A549 (cell line): ENCODE data around the gene ARL6. TPM values are rescaled to one million over a fixed set of nuclear protein-coding genes. Genes with fewer than 3 reads are reported as not detected.

Experiments
- ATAC-seq, 2 experiments: fragments of 200-7000 bp in 1 of 2; fragments of >200 bp in 1 of 2; cut with Nextera tagmentation in 1 of 2; cut with Tn5 transposase in 1 of 2; 3 replicates each; pipeline versions ENCODE4 v1.8.0 to v1.9.1; 2018 to 2020; ENCODE audit warnings: mild to moderate bottlenecking in 1 of 2, moderate library complexity in 1 of 2
- CTCF ChIA-PET: fragments of 300-600 bp; sonication (Branson Sonifier 250); formaldehyde crosslinking; extraction: SDS; loops from one replicate; lab custom pipeline; 2021; ENCODE audit warnings: antibody characterized with exemption, inconsistent platforms; lab: Yijun Ruan, JAX
- POLR2A ChIA-PET: fragments of 350-600 bp; formaldehyde crosslinking; extraction: SDS; loops from one replicate; lab custom pipeline; 2021; ENCODE audit warnings: antibody characterized with exemption, inconsistent platforms; lab: Yijun Ruan, JAX
- DNase-seq, 2 experiments: peaks; one replicate each; pipeline versions ENCODE4 v3.0.0 to v3.0.0-alpha.2; 2011 to 2016; ENCODE audit warnings: low read depth in 1 of 2, low spot score in 1 of 2
- FAIRE-seq: peaks from 2 replicates; lab custom pipeline; 2011; peaks lifted over from hg19 to GRCh38; lab: Jason Lieb, UNC
- H3K27ac ChIP-seq, 2 experiments: fragments of >200 bp; sonication (Bioruptor Twin); formaldehyde crosslinking; 3 replicates each; pipeline ENCODE4 v1.5.1; 2016 to 2017
- H3K4me1 ChIP-seq: fragments of >200 bp; sonication (Bioruptor Twin); formaldehyde crosslinking; 3 replicates; pipeline ENCODE4 v1.6.1; 2016
- H3K4me2 ChIP-seq: fragments of >200 bp; sonication (Bioruptor Twin); formaldehyde crosslinking; 3 replicates; pipeline ENCODE4 v1.6.1; 2016
- H3K4me3 ChIP-seq: fragments of >200 bp; sonication (Bioruptor Twin); formaldehyde crosslinking; 3 replicates; pipeline ENCODE4 v1.5.1; 2016
- H3K9me3 ChIP-seq: fragments of >200 bp; sonication (Bioruptor Twin); formaldehyde crosslinking; 3 replicates; pipeline ENCODE4 v1.6.1; 2016
- BHLHE40 ChIP-seq: IDR thresholded peaks from 2 replicates; pipeline ENCODE4 v1.6.1; 2012; ENCODE audit warnings: low read depth, low read length, inconsistent platforms
- CBX2 ChIP-seq: fragments of 200-600 bp; sonication (generic); IDR thresholded peaks from 2 replicates; pipeline ENCODE4 v1.6.1; 2016; ENCODE audit warnings: low read depth, mild to moderate bottlenecking, borderline replicate concordance
- CBX8 ChIP-seq: fragments of 200-600 bp; sonication (generic); IDR thresholded peaks from 2 replicates; pipeline ENCODE4 v1.6.1; 2016
- CEBPB ChIP-seq, 2 experiments: fragments of >200 bp in 1 of 2; sonication (Bioruptor Twin) in 1 of 2; formaldehyde crosslinking in 1 of 2; IDR thresholded peaks; 2 replicates each; pipeline ENCODE4 v1.6.1; 2012 to 2016
- CHD2 ChIP-seq: fragments of 150-350 bp; IDR thresholded peaks from 2 replicates; pipeline ENCODE4 v1.6.1; 2014; ENCODE audit warnings: low read length; ENCODE audit not compliant: partially characterized antibody
- CHD4 ChIP-seq: fragments of 200-600 bp; sonication (generic); IDR thresholded peaks from 2 replicates; pipeline ENCODE4 v1.6.1; 2016; ENCODE audit warnings: antibody characterized with exemption, mild to moderate bottlenecking, borderline replicate concordance
- E2F6 ChIP-seq: IDR thresholded peaks from 2 replicates; pipeline ENCODE4 v1.6.1; 2012; ENCODE audit warnings: low read depth, borderline replicate concordance
- EHF ChIP-seq: fragments of 250-450 bp; sonication (Bioruptor Pico); IDR thresholded peaks from 2 replicates; pipeline ENCODE4 v1.5.0; 2020; ENCODE audit warnings: mild to moderate bottlenecking
- FOSB ChIP-seq: fragments of 250-450 bp; sonication (Bioruptor Pico); IDR thresholded peaks from 2 replicates; pipeline ENCODE4 v1.5.0; 2020; ENCODE audit warnings: mild to moderate bottlenecking, moderate library complexity
- HES2 ChIP-seq: fragments of >200 bp; sonication (Bioruptor Twin); formaldehyde crosslinking; IDR thresholded peaks from 2 replicates; pipeline ENCODE4 v1.6.1; 2016
- HEYL ChIP-seq: fragments of 250-450 bp; sonication (Bioruptor Pico); IDR thresholded peaks from 2 replicates; pipeline ENCODE4 v1.8.0; 2021; ENCODE audit warnings: mild to moderate bottlenecking, moderate library complexity
- HOXB13 ChIP-seq: fragments of 250-450 bp; sonication (Bioruptor Pico); IDR thresholded peaks from 2 replicates; pipeline ENCODE4 v1.5.0; 2020; ENCODE audit warnings: low read depth, mild to moderate bottlenecking, moderate library complexity
- JUN ChIP-seq, 2 experiments: fragments of >200 bp; sonication (Bioruptor Twin); formaldehyde crosslinking; IDR thresholded peaks; 2 replicates in 1 of 2; 3 replicates in 1 of 2; pipeline ENCODE4 v1.6.1; 2016 to 2017
- JUNB ChIP-seq: fragments of >200 bp; sonication (Bioruptor Twin); formaldehyde crosslinking; IDR thresholded peaks from 2 replicates; pipeline ENCODE4 v1.6.1; 2016
- MAZ ChIP-seq: fragments of 150-350 bp; IDR thresholded peaks from 2 replicates; pipeline ENCODE4 v1.6.1; 2014; ENCODE audit warnings: antibody characterized with exemption, low read depth, low read length, borderline replicate concordance
- NR3C1 ChIP-seq: fragments of >200 bp; sonication (Bioruptor Twin); formaldehyde crosslinking; IDR thresholded peaks from 3 replicates; pipeline ENCODE4 v1.6.1; 2017
- RAD21 ChIP-seq, 2 experiments: fragments of >200 bp in 1 of 2; sonication (Bioruptor Twin) in 1 of 2; formaldehyde crosslinking in 1 of 2; IDR thresholded peaks in 1 of 2; conservative IDR thresholded peaks in 1 of 2; 2 replicates in 1 of 2; 3 replicates in 1 of 2; pipeline ENCODE4 v1.6.1; 2012 to 2018; ENCODE audit warnings: inconsistent platforms in 1 of 2
- RARB ChIP-seq: fragments of 250-450 bp; sonication (Bioruptor Pico); IDR thresholded peaks from 2 replicates; pipeline ENCODE4 v1.8.0; 2021; ENCODE audit warnings: mild to moderate bottlenecking, moderate library complexity
- RNF2 ChIP-seq: fragments of 200-600 bp; sonication (generic); IDR thresholded peaks from 2 replicates; pipeline ENCODE4 v1.6.1; 2016; ENCODE audit warnings: low read depth, mild to moderate bottlenecking, antibody characterized with exemption, moderate library complexity, borderline replicate concordance
- SREBF2 ChIP-seq: fragments of 450-650 bp; IDR thresholded peaks from 2 replicates; pipeline ENCODE4 v1.6.1; 2014; ENCODE audit warnings: mild to moderate bottlenecking, moderate library complexity
- TFCP2L1 ChIP-seq: fragments of 250-450 bp; sonication (Bioruptor Pico); IDR thresholded peaks from 2 replicates; pipeline ENCODE4 v1.5.0; 2021; ENCODE audit warnings: mild to moderate bottlenecking
- ZFP36 ChIP-seq: fragments of 450-650 bp; IDR thresholded peaks from 2 replicates; pipeline ENCODE4 v1.6.1; 2014; ENCODE audit warnings: borderline replicate concordance; ENCODE audit not compliant: partially characterized antibody
- ZNF302 ChIP-seq: fragments of 250-450 bp; sonication (Bioruptor Pico); IDR thresholded peaks from 2 replicates; pipeline ENCODE4 v1.9.0; 2021; ENCODE audit warnings: inconsistent platforms, mild to moderate bottlenecking, moderate library complexity
- WGBS: methylation state at CpG from one replicate; pipeline ENCODE4 v1.1.6; 2017; ENCODE audit errors: missing lambda C conversion rate; 5-methylcytosine and 5-hydroxymethylcytosine counted together
- polyA plus RNA-seq, 4 experiments: library from polyadenylated mRNA; depleted of rRNA in 3 of 4; stranded (reverse); fragments of >200 nt; fragmentation: RNase III in 1 of 4; extraction: RNeasy Plus Mini Kit Qiagen cat#74134 plus additional on column Dnase treatment in 1 of 4; gene quantifications; 2 replicates in 3 of 4; 3 replicates in 1 of 4; pipeline ENCODE4 v1.2.3, GENCODE V29; 2011 to 2017

ARL6 gene
- polyA plus RNA-seq, 2 of the 4 experiments (the other 2 are of a cell fraction): 7.3 to 11.7 TPM

- FAIRE-seq (no peak), DNase-seq (no peak), ATAC-seq (no peak)
- no peak overlapping the region for H3K4me2 ChIP-seq
- 27% methylated on average over 2 of the region's 2 CpGs for WGBS
- no peak for TF ChIP-seq RNF2
- TF ChIP-seq CHD4: no peak
- no peak for TF ChIP-seq NR3C1
- TF ChIP-seq HEYL (CRISPR knock-in tag): no peak
- no peak for TF ChIP-seq EHF
- no peak for TF ChIP-seq ZFP36
- no peak for TF ChIP-seq CBX2
- H3K4me1 ChIP-seq: no peaks in the 10 kb centered on the region
- no peak overlapping the region for H3K4me3 ChIP-seq
- ChIA-PET POLR2A (no interaction called here), CTCF (interaction anchor here (0.7 to 1.0 kb wide), 3 partner anchors 17 to 212 kb away, joined by 3 to 5 read pairs (median 4); no protein-coding TSS in a partner anchor)
- H3K9me3 ChIP-seq: no peaks in the 10 kb centered on the region
- no peak overlapping the region for H3K27ac ChIP-seq
Observed at GRCh38 chr3:97810779-97811390, 46.3 kb downstream of the ARL6 start.

- WGBS: 0% methylated on average over 1 of the region's 1 CpG
- POLR2A ChIA-PET: no interaction called here
Observed at GRCh38 chr3:97815149-97815917, 50.8 kb downstream of the ARL6 start.

GRCh38 chr3:97816811-97817210 is 52.3 kb downstream of the ARL6 start:
- POLR2A ChIA-PET: no interaction called here
- no peak for FAIRE-seq

More at GRCh38 chr3:97815149-97815917, 50.8 kb downstream of the ARL6 start:
- no peak overlapping the region for H3K4me2 ChIP-seq
- ATAC-seq (no peak), DNase-seq (no peak), FAIRE-seq (no peak)
- no peak overlapping the region for H3K4me3 ChIP-seq
- CTCF ChIA-PET: interaction anchor here (0.8 to 1.3 kb wide), 3 partner anchors 8 to 225 kb away, joined by 3 to 5 read pairs (median 4); no protein-coding TSS in a partner anchor
- no peak overlapping the region for H3K27ac ChIP-seq
- no peaks in the 10 kb centered on the region for H3K4me1 ChIP-seq
- no peaks in the 10 kb centered on the region for H3K9me3 ChIP-seq
- no peak for TF ChIP-seq BHLHE40
- no peak for TF ChIP-seq JUNB
- TF ChIP-seq SREBF2: no peak
- no peak for TF ChIP-seq CBX8
- TF ChIP-seq E2F6: no peak
- no peak for TF ChIP-seq HOXB13
- no peak for TF ChIP-seq CEBPB (IDR thresholded peaks at IDR 0.05)
- no peak for TF ChIP-seq ZNF302
- TF ChIP-seq HEYL (CRISPR knock-in tag): no peak
- no peak for TF ChIP-seq TFCP2L1 (CRISPR knock-in tag)

More at GRCh38 chr3:97816811-97817210, 52.3 kb downstream of the ARL6 start:
- H3K4me2 ChIP-seq: no peak overlapping the region
- TF ChIP-seq FOSB (CRISPR knock-in tag): no peak
- TF ChIP-seq HEYL (CRISPR knock-in tag): no peak
- TF ChIP-seq HES2: no peak
- TF ChIP-seq CHD2: no peak
- TF ChIP-seq RAD21 (conservative IDR thresholded peaks at IDR 0.05 in 1 of 2, IDR thresholded peaks at IDR 0.05 in 1 of 2): no peak
- TF ChIP-seq RARB: no peak
- no peak for TF ChIP-seq MAZ
- no peak for TF ChIP-seq JUN (IDR thresholded peaks at IDR 0.05)
- TF ChIP-seq HOXB13: no peak
- no peak for TF ChIP-seq ZFP36
- no peak overlapping the region for H3K27ac ChIP-seq
- no peak for ATAC-seq
- DNase-seq: no peak
- WGBS: 56% methylated on average over 2 of the region's 2 CpGs
- H3K9me3 ChIP-seq: no peaks in the 10 kb centered on the region
- no peaks in the 10 kb centered on the region for H3K4me1 ChIP-seq
- CTCF ChIA-PET: interaction anchor here (1.3 kb wide), 1 partner anchor 223 kb away, joined by 4 read pairs; no protein-coding TSS in a partner anchor
- no peak overlapping the region for H3K4me3 ChIP-seq
